HG03469 (cell line): ENCODE results near the gene SYNDIG1.
"Not testable (repeated sequence)": the region's sequence is repeated elsewhere in the genome, so short reads cannot be mapped to it uniquely, and the experiment has no call there.

ENCODE experiments used
- ATAC-seq: cut with Tn5 transposase; IDR thresholded peaks from one replicate; pipeline ENCODE4 v1.9.1; 2021; ENCODE audit warnings: mild to moderate bottlenecking, moderate library complexity, moderate number of reproducible peaks; ENCODE audit not compliant: unreplicated experiment

SYNDIG1 gene

DNA sequence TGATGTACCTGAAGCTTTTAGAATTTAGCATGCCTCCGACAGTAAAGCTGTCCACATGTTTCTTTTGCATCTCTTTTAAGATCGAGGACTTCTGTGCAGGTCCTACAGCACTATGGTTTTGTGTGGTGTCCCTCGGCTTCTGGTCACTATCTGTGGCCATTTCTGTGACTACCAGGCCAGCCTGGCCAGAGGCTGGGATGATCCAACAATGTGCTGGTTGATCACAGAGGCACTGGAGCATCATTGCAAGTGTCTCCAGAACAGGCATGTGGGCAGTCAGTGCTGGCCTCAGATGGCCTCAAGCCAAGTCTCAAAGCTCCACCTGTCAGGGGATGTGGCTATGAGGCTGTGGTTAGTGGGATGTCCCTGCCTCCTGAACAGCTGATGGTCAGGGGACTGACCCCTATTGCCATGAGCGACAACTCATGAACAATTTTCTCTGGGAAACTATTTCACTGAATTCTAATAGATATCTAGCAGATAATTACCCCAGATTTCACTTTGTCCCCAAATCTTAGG is 136.6 kb downstream of the SYNDIG1 start:
- ATAC-seq: no peak

DNA sequence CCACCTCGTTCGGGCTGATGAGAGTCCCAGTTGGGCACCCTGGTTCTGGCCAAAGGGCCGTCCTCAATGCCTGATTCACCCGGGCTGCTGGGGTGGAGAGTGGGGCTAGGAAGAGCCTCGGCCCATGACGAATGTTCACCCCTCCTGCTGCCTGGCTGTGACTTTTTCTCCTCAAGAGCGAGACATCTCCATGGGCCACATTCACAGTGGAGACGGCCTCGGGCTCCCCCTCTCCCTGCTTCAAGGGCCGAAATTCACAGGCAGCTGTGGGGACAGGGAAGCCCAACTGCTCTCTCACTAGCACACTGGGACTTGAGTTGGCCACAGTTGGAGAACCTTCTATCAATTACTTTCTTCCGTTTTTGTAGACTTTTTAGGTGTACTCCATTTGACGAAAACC is 138.0 kb downstream of the SYNDIG1 start:
- ATAC-seq: no peak

DNA sequence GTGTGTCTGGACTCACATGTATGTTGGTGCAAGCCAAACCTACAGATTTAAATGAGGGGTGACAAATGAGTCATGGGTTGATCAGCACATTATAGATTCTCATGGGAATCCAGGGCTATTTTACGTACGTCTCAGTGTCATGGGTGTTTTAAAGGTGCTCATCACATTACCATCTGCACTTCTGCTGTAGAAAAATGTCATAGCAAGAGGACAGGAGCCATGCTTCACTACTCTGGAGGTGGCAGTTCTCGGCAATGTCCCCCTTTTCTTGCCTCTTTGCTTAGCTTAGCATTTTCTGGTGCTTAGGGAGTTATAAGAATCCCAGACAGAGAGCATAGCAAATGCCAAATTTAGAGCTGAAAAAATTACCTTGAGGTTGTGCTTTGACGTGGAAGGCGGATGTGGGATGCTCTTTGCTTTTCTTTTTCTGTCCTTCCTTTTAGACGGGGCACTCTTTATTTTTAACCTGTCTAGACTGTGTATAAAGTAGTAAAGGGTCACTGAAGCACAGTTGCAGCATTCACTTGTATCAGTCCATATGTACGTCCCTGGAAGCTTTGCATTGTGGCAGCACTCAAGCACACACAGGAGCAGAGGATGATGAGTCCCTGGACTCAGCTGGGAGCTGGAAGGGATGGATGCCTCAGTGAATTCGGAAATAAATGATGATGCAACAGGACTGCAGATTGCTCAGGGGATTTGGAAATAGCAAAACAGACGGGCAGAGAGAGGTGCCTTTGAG is 139.7 kb downstream of the SYNDIG1 start:
- ATAC-seq: peak; percentile 47

DNA sequence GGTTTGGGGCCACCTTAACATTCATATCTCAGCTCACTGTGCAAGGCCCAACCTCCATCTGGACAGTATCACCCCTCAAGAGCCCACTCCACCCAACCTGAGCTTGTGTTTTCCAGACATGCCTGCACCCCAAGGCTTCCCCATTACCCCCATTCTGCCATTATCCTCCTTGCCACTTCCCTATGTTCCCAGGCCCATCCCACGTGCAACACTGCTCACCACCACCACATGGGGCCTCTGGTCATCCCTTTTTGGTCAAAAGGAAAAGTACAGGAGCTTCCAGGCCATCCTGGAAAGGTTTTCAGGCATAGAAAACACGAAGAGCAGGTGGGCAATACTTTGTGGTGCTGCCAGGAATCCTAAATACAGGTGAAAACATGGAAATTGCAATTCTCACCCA is 140.3 kb downstream of the SYNDIG1 start:
- ATAC-seq: no peak

DNA sequence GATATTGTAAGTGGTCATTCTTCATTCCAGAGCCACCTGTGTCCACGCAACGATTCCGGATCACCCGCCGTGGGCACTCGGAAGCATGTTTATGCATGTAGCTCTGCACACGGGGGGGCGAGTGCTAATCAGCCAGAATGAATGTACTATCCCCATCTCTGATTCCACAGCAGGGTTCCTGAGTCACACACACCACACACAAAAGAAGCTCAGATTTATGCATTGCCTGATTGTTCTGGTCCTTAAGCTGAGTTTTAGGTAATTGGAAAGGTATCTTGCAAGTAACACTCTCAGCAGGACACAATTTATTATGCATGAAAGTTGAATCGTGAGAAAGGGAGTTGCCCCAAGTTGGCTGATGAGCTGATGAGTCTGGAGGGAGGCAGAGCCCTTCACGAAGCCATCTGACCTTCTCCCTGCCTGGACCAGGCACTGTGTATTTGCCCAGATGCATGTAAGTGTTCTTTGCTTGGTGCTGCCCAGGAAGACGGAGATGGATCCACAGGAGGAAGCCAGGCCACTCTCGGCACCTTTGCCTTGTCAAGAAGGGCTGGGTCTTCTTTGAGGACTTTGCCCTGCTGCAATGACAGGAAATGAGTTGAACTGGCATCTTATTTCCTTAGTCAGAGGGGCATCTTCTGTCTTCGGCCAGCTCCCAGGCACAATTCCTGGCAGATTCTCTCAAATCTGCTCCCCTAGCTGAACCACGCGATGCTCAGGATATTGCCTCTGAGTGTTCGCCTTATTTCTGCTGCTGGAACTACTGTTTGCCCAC is 141.1 kb downstream of the SYNDIG1 start:
- ATAC-seq: no peak

- ATAC-seq: no peak
These were observed 142.1 kb downstream of the SYNDIG1 start for GRCh38 chr20:24611360-24612140.

DNA sequence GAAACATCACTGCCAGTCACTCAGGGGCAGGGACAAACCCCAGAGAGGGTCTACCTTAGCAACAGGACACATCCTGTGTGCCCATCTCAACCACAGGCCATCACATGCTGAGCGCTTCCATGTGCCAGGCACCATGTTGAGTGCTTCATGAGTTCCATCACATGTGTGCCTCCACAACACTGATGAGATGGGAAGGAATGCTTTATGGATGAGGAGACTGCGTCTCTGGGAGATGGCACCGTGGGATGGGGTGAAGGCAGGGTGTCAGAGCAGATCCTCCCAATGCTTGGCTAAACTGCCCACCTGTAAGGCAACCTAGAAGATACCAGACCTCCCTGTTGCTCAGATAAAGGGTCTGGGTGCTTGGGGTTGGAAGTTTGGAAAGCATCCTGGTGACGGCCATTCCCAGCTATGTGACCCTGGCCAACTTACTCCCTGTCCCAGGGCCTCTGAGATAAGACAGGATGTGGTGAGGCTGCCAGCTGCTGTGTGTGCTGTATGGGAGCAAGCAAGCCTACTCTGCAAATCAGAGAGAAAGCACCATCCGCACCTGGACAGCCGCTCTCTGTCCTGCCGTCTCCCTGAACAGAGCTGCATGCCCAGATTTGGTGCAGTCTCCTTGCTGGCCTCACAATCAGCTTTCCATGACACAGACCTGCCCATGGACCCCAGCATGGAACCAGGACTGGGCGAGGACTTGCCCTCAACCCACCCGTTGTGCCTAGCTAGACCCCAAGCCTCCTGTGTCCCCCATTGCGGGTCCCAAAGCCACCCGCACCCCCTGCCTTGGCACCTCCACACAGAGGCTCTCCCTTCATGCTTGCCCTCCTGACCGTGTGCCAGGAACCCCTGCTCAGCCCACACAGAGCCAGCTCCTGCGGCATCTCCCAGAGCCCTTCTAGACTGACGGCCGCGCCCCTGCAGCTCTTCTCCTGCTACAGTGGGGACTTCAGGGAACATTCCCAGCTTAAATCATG is 143.7 kb downstream of the SYNDIG1 start:
- no peak for ATAC-seq

GRCh38 chr20:24614341-24614740 is 144.9 kb downstream of the SYNDIG1 start:
- ATAC-seq: no peak

DNA sequence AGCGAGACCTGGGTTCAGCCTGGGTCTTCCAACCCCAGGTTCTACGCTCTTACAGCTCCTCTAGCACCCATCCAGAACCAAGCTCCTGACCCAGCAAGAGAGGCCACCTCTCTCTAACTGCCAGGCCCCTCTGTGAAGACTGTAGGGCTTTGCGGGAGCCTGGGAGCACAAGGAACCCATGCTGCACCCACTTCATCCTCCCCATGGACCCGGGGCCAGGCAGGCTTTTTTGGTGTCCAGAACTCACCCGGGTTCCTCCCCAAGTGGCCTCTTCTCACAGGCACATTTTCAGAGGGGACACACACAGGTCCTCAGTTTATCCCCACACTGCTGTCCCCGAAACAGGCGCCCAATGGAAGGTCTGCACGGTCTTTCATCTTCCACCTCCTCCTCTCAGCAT is 145.9 kb downstream of the SYNDIG1 start:
- no peak for ATAC-seq

GRCh38 chr20:24616258-24617079 is 147.0 kb downstream of the SYNDIG1 start:
- ATAC-seq: no peak

GRCh38 chr20:24617080-24617432 is 147.6 kb downstream of the SYNDIG1 start:
- ATAC-seq: no peak

- no peak for ATAC-seq
These were observed 148.5 kb downstream of the SYNDIG1 start for GRCh38 chr20:24617757-24618450.

- ATAC-seq: no peak
These were observed 149.3 kb downstream of the SYNDIG1 start for GRCh38 chr20:24618739-24619138.

DNA sequence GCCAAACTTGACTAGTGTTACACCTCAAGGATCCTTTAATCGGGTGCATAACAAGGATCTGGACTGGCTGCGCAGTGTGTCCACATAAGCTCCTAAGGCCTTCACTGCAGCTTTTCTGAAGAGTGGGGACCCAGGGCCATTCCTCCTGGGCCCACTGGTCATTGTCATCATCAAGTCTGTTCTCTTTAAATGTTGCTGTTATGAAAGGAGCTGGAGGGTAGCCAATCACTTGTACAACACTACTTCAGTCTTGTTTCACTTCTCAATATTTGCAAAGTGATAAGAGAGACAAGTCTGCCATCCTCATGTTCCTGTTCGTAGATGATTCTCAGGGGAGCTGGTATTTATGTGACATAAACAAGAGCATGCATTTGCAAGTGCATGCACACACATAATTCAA is 149.8 kb downstream of the SYNDIG1 start:
- peak; percentile 85 for ATAC-seq

GRCh38 chr20:24620937-24621519 is 151.6 kb downstream of the SYNDIG1 start:
- ATAC-seq: no peak

- no peak for ATAC-seq
These were observed 153.4 kb downstream of the SYNDIG1 start for GRCh38 chr20:24622856-24623255.

GRCh38 chr20:24626141-24626540 is 156.7 kb downstream of the SYNDIG1 start:
- ATAC-seq: not testable (repeated sequence)

- ATAC-seq: no peak
These were observed 157.9 kb downstream of the SYNDIG1 start for GRCh38 chr20:24627291-24627690.
